ENCODE measurements around the gene MN1.
A peak's percentile ranks its signal among the peaks of the same experiment; 100 is the strongest.

MN1 gene

GRCh38 chr22:27801616-27802345, at the start of gene MN1:
Gene MN1, minus strand, starts transcription at chr22:27801756. Its CDS starts 1,213 bp downstream, at chr22:27800543.
- peak; percentile 56 for DNase-seq

GRCh38 chr22:27850000-27850521, 48.5 kb upstream of the MN1 start:
- no peak for DNase-seq

GRCh38 chr22:27848005-27848404, 46.4 kb upstream of the MN1 start:
- DNase-seq = no peak

- no peak for DNase-seq
These were observed 45.4 kb upstream of the MN1 start for GRCh38 chr22:27846910-27847309.

GRCh38 chr22:27846248-27846757, 44.7 kb upstream of the MN1 start:
- no peak for DNase-seq

- DNase-seq = no peak
These were observed 44.1 kb upstream of the MN1 start for GRCh38 chr22:27845644-27846043.

GRCh38 chr22:27844656-27845591, 43.4 kb upstream of the MN1 start:
- DNase-seq = no peak

GRCh38 chr22:27844256-27844655, 42.7 kb upstream of the MN1 start:
- DNase-seq = no peak

GRCh38 chr22:27843441-27843840, 41.9 kb upstream of the MN1 start:
- DNase-seq = no peak

GRCh38 chr22:27842669-27843431, 41.3 kb upstream of the MN1 start:
- no peak for DNase-seq

- no peak for DNase-seq
These were observed 40.6 kb upstream of the MN1 start for GRCh38 chr22:27842201-27842600.

- DNase-seq = no peak
These were observed 38.9 kb upstream of the MN1 start for GRCh38 chr22:27840436-27840835.

- no peak for DNase-seq
These were observed 37.6 kb upstream of the MN1 start for GRCh38 chr22:27839057-27839660.

- DNase-seq = no peak
These were observed 34.6 kb upstream of the MN1 start for GRCh38 chr22:27836181-27836580.

GRCh38 chr22:27835446-27835845, 33.9 kb upstream of the MN1 start:
- DNase-seq = no peak

- DNase-seq = no peak
These were observed 33.0 kb upstream of the MN1 start for GRCh38 chr22:27834364-27835185.

GRCh38 chr22:27833803-27834202, 32.2 kb upstream of the MN1 start:
- DNase-seq = no peak

GRCh38 chr22:27832606-27833005, 31.1 kb upstream of the MN1 start:
- DNase-seq = no peak

GRCh38 chr22:27829620-27830019, 28.1 kb upstream of the MN1 start:
- DNase-seq = no peak

- no peak for DNase-seq
These were observed 26.3 kb upstream of the MN1 start for GRCh38 chr22:27827604-27828587.
